MV-4-11 (cell line): ENCODE measurements around the gene VAMP5.

Experiments
- DNase-seq: peaks from one replicate; lab custom pipeline; 2025; lab: John Stamatoyannopoulos, UW

The VAMP5 gene

GRCh38 chr2:85635636-85636035, 51.4 kb downstream of the VAMP5 start:
- DNase-seq, result no peak

GRCh38 chr2:85642725-85643124, 58.5 kb downstream of the VAMP5 start:
- DNase-seq, result no peak
